HEK293 (cell line): ENCODE measurements around the gene MYEF2.

ENCODE experiments used
- YY1 ChIP-seq: fragments of 450-650 bp; formaldehyde crosslinking; IDR thresholded peaks from 2 replicates; pipeline ENCODE4 v1.5.1; 2018; ENCODE audit warnings: missing biosample characterization, missing genetic modification characterization
- ZBTB26 ChIP-seq: fragments of 450-650 bp; formaldehyde crosslinking; optimal IDR thresholded peaks from 2 replicates; pipeline ENCODE3; 2016; ENCODE audit warnings: missing biosample characterization, mild to moderate bottlenecking, missing genetic modification characterization
- ZNF10 ChIP-seq: fragments of 450-650 bp; formaldehyde crosslinking; IDR thresholded peaks from 2 replicates; pipeline ENCODE4 v1.5.1; 2017; ENCODE audit warnings: missing biosample characterization, missing genetic modification characterization
- ZNF311 ChIP-seq: fragments of 450-650 bp; formaldehyde crosslinking; IDR thresholded peaks from 2 replicates; pipeline ENCODE4 v1.5.1; 2017; ENCODE audit warnings: missing biosample characterization, missing genetic modification characterization, borderline replicate concordance
- TF ChIP-seq, protein P1 (sequence below): fragments of 450-650 bp; formaldehyde crosslinking; IDR thresholded peaks from 2 replicates; pipeline ENCODE4 v1.5.1; 2016; ENCODE audit warnings: missing biosample characterization, missing genetic modification characterization
- TF ChIP-seq, protein P2 (sequence below): fragments of 450-650 bp; formaldehyde crosslinking; IDR thresholded peaks from 2 replicates; pipeline ENCODE4 v1.5.1; 2016; ENCODE audit warnings: missing biosample characterization, missing genetic modification characterization

DNA sequence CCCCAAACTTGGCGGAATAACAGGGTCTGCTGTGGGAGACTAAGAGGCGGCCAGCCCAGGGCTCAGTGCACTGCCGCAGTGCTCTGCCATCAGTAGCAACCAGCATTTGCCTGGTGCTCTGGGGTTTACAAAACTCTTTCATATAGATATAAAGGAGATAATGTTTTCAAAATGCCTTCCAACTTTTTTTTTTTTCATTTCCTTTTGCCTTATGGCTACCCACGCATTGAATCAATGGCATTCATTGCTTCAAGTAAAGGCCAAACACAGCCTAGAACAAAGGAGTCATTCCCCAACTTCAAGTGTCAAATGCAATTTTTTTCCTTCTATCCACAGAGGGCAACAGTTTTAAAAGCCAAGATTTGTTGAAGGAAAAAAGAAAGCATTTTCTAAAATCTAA lies 68.9 kb downstream of the MYEF2 start:
- TF ChIP-seq, protein P1, sequence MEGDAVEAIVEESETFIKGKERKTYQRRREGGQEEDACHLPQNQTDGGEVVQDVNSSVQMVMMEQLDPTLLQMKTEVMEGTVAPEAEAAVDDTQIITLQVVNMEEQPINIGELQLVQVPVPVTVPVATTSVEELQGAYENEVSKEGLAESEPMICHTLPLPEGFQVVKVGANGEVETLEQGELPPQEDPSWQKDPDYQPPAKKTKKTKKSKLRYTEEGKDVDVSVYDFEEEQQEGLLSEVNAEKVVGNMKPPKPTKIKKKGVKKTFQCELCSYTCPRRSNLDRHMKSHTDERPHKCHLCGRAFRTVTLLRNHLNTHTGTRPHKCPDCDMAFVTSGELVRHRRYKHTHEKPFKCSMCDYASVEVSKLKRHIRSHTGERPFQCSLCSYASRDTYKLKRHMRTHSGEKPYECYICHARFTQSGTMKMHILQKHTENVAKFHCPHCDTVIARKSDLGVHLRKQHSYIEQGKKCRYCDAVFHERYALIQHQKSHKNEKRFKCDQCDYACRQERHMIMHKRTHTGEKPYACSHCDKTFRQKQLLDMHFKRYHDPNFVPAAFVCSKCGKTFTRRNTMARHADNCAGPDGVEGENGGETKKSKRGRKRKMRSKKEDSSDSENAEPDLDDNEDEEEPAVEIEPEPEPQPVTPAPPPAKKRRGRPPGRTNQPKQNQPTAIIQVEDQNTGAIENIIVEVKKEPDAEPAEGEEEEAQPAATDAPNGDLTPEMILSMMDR (tag by site-specific recombination), result no peak
- TF ChIP-seq YY1 (tag by site-specific recombination), result no peak
- no peak for TF ChIP-seq ZNF311 (tag by site-specific recombination)
- TF ChIP-seq ZBTB26 (tag by site-specific recombination), result no peak
- TF ChIP-seq ZNF10 (tag by site-specific recombination), result no peak
- TF ChIP-seq, protein P2, sequence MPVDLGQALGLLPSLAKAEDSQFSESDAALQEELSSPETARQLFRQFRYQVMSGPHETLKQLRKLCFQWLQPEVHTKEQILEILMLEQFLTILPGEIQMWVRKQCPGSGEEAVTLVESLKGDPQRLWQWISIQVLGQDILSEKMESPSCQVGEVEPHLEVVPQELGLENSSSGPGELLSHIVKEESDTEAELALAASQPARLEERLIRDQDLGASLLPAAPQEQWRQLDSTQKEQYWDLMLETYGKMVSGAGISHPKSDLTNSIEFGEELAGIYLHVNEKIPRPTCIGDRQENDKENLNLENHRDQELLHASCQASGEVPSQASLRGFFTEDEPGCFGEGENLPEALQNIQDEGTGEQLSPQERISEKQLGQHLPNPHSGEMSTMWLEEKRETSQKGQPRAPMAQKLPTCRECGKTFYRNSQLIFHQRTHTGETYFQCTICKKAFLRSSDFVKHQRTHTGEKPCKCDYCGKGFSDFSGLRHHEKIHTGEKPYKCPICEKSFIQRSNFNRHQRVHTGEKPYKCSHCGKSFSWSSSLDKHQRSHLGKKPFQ (tag by site-specific recombination), result no peak
